ENCODE measurements around the gene SRC. TPM values are rescaled to one million over a fixed set of nuclear protein-coding genes. Genes with fewer than 3 reads are reported as not detected.
A peak's percentile ranks its signal among the peaks of the same experiment; 100 is the strongest.

Gene SRC
- total RNA-seq, 4 donors from 2014 or later, result 87.0 to 155 (median 130) TPM

- TF ChIP-seq POLR2AphosphoS5 (IDR thresholded peaks at IDR 0.05), result no peak
- no peak for TF ChIP-seq CTCF (IDR thresholded peaks at IDR 0.05)
- no peak for TF ChIP-seq POLR2A (IDR thresholded peaks at IDR 0.05)
- no peak for TF ChIP-seq EP300 (IDR thresholded peaks at IDR 0.05; ENCODE audit: low read depth)
- peak; percentile 46 for DNase-seq
Measured at GRCh38 chr20:37315452-37316110, 30.4 kb upstream of the SRC start.

GRCh38 chr20:37316116-37316774, 29.7 kb upstream of the SRC start:
- peak; percentile 45 for DNase-seq
- Histone ChIP-seq H3K27me3 (no peaks in the 10 kb centered on the region), H3K4me3 (no peak overlapping the region), H3K27ac (peak overlapping the region; percentile 75 to 92 (median 80)), H3K36me3 (peaks cover 0 to 5% (median 0%) of the 10 kb centered on the region in 4 donors), H3K4me1 (peaks cover 22 to 51% (median 33%) of the 10 kb centered on the region in 4 donors), H3K9me3 (no peaks in the 10 kb centered on the region)
- in situ Hi-C loops (cut with MboI; ENCODE audit: low pct_ligation_motif_present in 1 of 4, low pct_unique_long_range_greater_than_20kb in 1 of 4, low sequenced_read_pairs in 3 of 4) (no loop called here), intact Hi-C loops (cut with DNase I; ENCODE audit: low total_unique reads) (no loop called here)
- 65 to 100% methylated on average over 3 to 15 of the region's 15 CpGs for WGBS, 2 donors (ENCODE audit: low coverage in 1 of 2)
- TF ChIP-seq CTCF (IDR thresholded peaks at IDR 0.05), result no peak

More at GRCh38 chr20:37315452-37316110, 30.4 kb upstream of the SRC start:
- intact Hi-C loops (cut with DNase I; ENCODE audit: low total_unique reads), result no loop called here
- in situ Hi-C loops (cut with MboI; ENCODE audit: low pct_ligation_motif_present in 1 of 4, low pct_unique_long_range_greater_than_20kb in 1 of 4, low sequenced_read_pairs in 3 of 4), result no loop called here
- Histone ChIP-seq H3K9me3 (no peaks in the 10 kb centered on the region), H3K36me3 (peaks cover 0 to 5% (median 0%) of the 10 kb centered on the region in 4 donors), H3K27ac (peak overlapping the region; percentile 75 to 92 (median 80)), H3K4me3 (no peak overlapping the region), H3K27me3 (no peaks in the 10 kb centered on the region), H3K4me1 (peaks cover 22 to 56% (median 33%) of the 10 kb centered on the region in 4 donors)
- 59% methylated on average over 13 of the region's 13 CpGs; no CpG with 5 or more reads in 1 of the 2 donors for WGBS, 2 donors (ENCODE audit: low coverage in 1 of 2)

GRCh38 chr20:37316775-37317170, 29.2 kb upstream of the SRC start:
- Histone ChIP-seq H3K27me3 (no peaks in the 10 kb centered on the region), H3K4me1 (peaks cover 22 to 46% (median 32%) of the 10 kb centered on the region in 4 donors), H3K36me3 (peaks cover 0 to 5% (median 0%) of the 10 kb centered on the region in 4 donors), H3K9me3 (no peaks in the 10 kb centered on the region), H3K27ac (peak overlapping the region; percentile 7 to 92 (median 75)), H3K4me3 (no peak overlapping the region)
- WGBS, 2 donors (ENCODE audit: low coverage in 1 of 2), result 89 to 100% methylated on average over 1 to 5 of the region's 5 CpGs
- in situ Hi-C loops (cut with MboI; ENCODE audit: low pct_ligation_motif_present in 1 of 4, low pct_unique_long_range_greater_than_20kb in 1 of 4, low sequenced_read_pairs in 3 of 4) (no loop called here), intact Hi-C loops (cut with DNase I; ENCODE audit: low total_unique reads) (no loop called here)
- no peak for TF ChIP-seq POLR2AphosphoS5 (IDR thresholded peaks at IDR 0.05)
- no peak for DNase-seq

GRCh38 chr20:37317316-37317715, 28.6 kb upstream of the SRC start:
- no peak overlapping the region for H3K4me3 ChIP-seq
- H3K36me3 ChIP-seq, result peaks cover 0 to 5% (median 0%) of the 10 kb centered on the region in 4 donors
- DNase-seq, result no peak
- WGBS, 2 donors (ENCODE audit: low coverage in 1 of 2), result 74 to 79% methylated on average over 3 to 6 of the region's 6 CpGs
- no peak for TF ChIP-seq CTCF (IDR thresholded peaks at IDR 0.05)
- no peak for TF ChIP-seq POLR2AphosphoS5 (IDR thresholded peaks at IDR 0.05)
- no peak for TF ChIP-seq POLR2A (IDR thresholded peaks at IDR 0.05)
- TF ChIP-seq EP300 (IDR thresholded peaks at IDR 0.05; ENCODE audit: low read depth), result no peak
- no peaks in the 10 kb centered on the region for H3K27me3 ChIP-seq
- peaks cover 22 to 40% (median 29%) of the 10 kb centered on the region in 4 donors for H3K4me1 ChIP-seq
- no peaks in the 10 kb centered on the region for H3K9me3 ChIP-seq
- intact Hi-C loops (cut with DNase I; ENCODE audit: low total_unique reads) (no loop called here), in situ Hi-C loops (cut with MboI; ENCODE audit: low pct_ligation_motif_present in 1 of 4, low pct_unique_long_range_greater_than_20kb in 1 of 4, low sequenced_read_pairs in 3 of 4) (no loop called here)
- H3K27ac ChIP-seq, result peak overlapping the region in 2 of 4 donors; percentile 36 to 92
